C4-2B (cell line): Measurements from ENCODE around the gene OXLD1.

Source experiments
- H3K27ac ChIP-seq: fragments of 450-650 bp; 2 replicates; pipeline ENCODE4 v1.5.1; 2017
- CTCF ChIP-seq: fragments of 450-650 bp; conservative IDR thresholded peaks from 2 replicates; pipeline ENCODE4 v1.5.1; 2017; ENCODE audit warnings: mild to moderate bottlenecking
- ZFX ChIP-seq: fragments of 450-650 bp; IDR thresholded peaks from 2 replicates; pipeline ENCODE4 v1.6.1; 2017

OXLD1 gene

GRCh38 chr17:81684442-81684911 lies 18.1 kb upstream of the OXLD1 start:
- no peak for TF ChIP-seq CTCF
- peak; percentile 8; the same call in 1 of the 2 replicates for TF ChIP-seq ZFX
- peak overlapping the region; percentile 93 for H3K27ac ChIP-seq

- H3K27ac ChIP-seq = peak within 1 kb of the TSS; percentile 93
Measured at GRCh38 chr17:81683584-81684441, 17.4 kb upstream of the OXLD1 start, which contains the start of the genes ARL16 and HGS. Gene ARL16 (minus strand): TSS chr17:81683797. CDS start chr17:81683753, 44 bp downstream. Gene HGS (plus strand): TSS chr17:81684011. CDS start chr17:81684067, 56 bp downstream.

GRCh38 chr17:81683208-81683583 lies 16.8 kb upstream of the OXLD1 start:
- TF ChIP-seq ZFX (no peak), CTCF (no peak)
- peak overlapping the region; percentile 93 for H3K27ac ChIP-seq

More at GRCh38 chr17:81683584-81684441, 17.4 kb upstream of the OXLD1 start, which contains the start of the genes ARL16 and HGS:
- TF ChIP-seq CTCF (no peak), ZFX (peak; percentile 79; the same call in 1 of the 2 replicates)

GRCh38 chr17:81682565-81683207 lies 16.3 kb upstream of the OXLD1 start:
- peak overlapping the region; percentile 93 for H3K27ac ChIP-seq
- TF ChIP-seq ZFX (no peak), CTCF (no peak)

- no peak overlapping the region for H3K27ac ChIP-seq
- TF ChIP-seq ZFX = no peak
- TF ChIP-seq CTCF = no peak
Measured at GRCh38 chr17:81681672-81682071, 15.3 kb upstream of the OXLD1 start.

GRCh38 chr17:81680150-81680549 lies 13.7 kb upstream of the OXLD1 start:
- no peak overlapping the region for H3K27ac ChIP-seq
- TF ChIP-seq CTCF = no peak
- TF ChIP-seq ZFX = no peak

- H3K27ac ChIP-seq = no peak overlapping the region
- no peak for TF ChIP-seq CTCF
- no peak for TF ChIP-seq ZFX
Measured at GRCh38 chr17:81676906-81677305, 10.5 kb upstream of the OXLD1 start.
